Measurements from ENCODE around the gene TMPRSS6.

The TMPRSS6 gene

GRCh38 chr22:37092997-37093396 lies 16.5 kb downstream of the TMPRSS6 start:
- in situ Hi-C loops (cut with HindIII; ENCODE audit: low sequenced_read_pairs), result no loop called here
- DNase-seq (ENCODE audit: low read depth, low spot score), result no peak
- H3K4me3 ChIP-seq (ENCODE audit: low read depth, low read length), result no peak overlapping the region
- TF ChIP-seq CTCF (IDR thresholded peaks at IDR 0.05; ENCODE audit: low read depth, low read length), result no peak

GRCh38 chr22:37091994-37092393 lies 17.5 kb downstream of the TMPRSS6 start:
- TF ChIP-seq CTCF (IDR thresholded peaks at IDR 0.05; ENCODE audit: low read depth, low read length), result no peak
- DNase-seq (ENCODE audit: low read depth, low spot score), result no peak
- in situ Hi-C loops (cut with HindIII; ENCODE audit: low sequenced_read_pairs), result no loop called here
- H3K4me3 ChIP-seq (ENCODE audit: low read depth, low read length), result no peak overlapping the region

- DNase-seq (ENCODE audit: low read depth, low spot score), result no peak
- H3K4me3 ChIP-seq (ENCODE audit: low read depth, low read length), result no peak overlapping the region
- in situ Hi-C loops (cut with HindIII; ENCODE audit: low sequenced_read_pairs), result no loop called here
- no peak for TF ChIP-seq CTCF (IDR thresholded peaks at IDR 0.05; ENCODE audit: low read depth, low read length)
These were observed 18.4 kb downstream of the TMPRSS6 start for GRCh38 chr22:37090920-37091695.

GRCh38 chr22:37089434-37089833 lies 20.1 kb downstream of the TMPRSS6 start:
- H3K4me3 ChIP-seq (ENCODE audit: low read depth, low read length), result no peak overlapping the region
- no peak for DNase-seq (ENCODE audit: low read depth, low spot score)
- TF ChIP-seq CTCF (IDR thresholded peaks at IDR 0.05; ENCODE audit: low read depth, low read length), result no peak
- in situ Hi-C loops (cut with HindIII; ENCODE audit: low sequenced_read_pairs), result no loop called here

- no peak for TF ChIP-seq CTCF (IDR thresholded peaks at IDR 0.05; ENCODE audit: low read depth, low read length)
- in situ Hi-C loops (cut with HindIII; ENCODE audit: low sequenced_read_pairs), result no loop called here
- H3K4me3 ChIP-seq (ENCODE audit: low read depth, low read length), result no peak overlapping the region
- DNase-seq (ENCODE audit: low read depth, low spot score), result no peak
These were observed 20.6 kb downstream of the TMPRSS6 start for GRCh38 chr22:37088750-37089408.

- in situ Hi-C loops (cut with HindIII; ENCODE audit: low sequenced_read_pairs), result no loop called here
- no peak for TF ChIP-seq CTCF (IDR thresholded peaks at IDR 0.05; ENCODE audit: low read depth, low read length)
- DNase-seq (ENCODE audit: low read depth, low spot score), result no peak
- no peak overlapping the region for H3K4me3 ChIP-seq (ENCODE audit: low read depth, low read length)
These were observed 21.4 kb downstream of the TMPRSS6 start for GRCh38 chr22:37088108-37088605.
